NT2/D1 (cell line): ENCODE data around the gene MAP3K8.

Experiments used
- YY1 ChIP-seq: IDR thresholded peaks from 2 replicates; pipeline ENCODE4 v1.6.1; 2011; ENCODE audit not compliant: insufficient read length, insufficient read depth
- ZNF274 ChIP-seq: IDR thresholded peaks from 2 replicates; pipeline ENCODE4 v1.6.1; 2011; ENCODE audit warnings: mild to moderate bottlenecking, low read depth, low read length

DNA sequence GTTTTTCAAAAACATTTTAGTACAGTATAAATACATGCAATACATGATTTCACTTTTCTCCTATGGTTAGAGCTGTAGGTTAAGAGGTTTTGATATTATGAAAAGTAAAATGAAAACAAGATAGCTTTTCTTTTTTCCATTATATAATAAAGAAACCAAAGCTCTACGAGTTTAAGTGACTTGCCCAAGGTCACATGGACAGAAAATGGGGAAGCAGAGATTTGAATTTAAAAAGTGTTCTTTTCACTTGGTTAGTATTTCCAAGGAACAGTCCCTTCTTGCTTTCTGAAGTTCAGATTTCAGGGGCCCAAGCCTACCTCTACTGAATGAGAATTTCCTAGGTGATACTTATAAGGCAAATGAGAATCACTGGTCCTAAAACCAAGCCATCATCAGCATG lies 13.2 kb upstream of the MAP3K8 start:
- TF ChIP-seq ZNF274 (no peak), YY1 (no peak)
